ENCODE results near the gene NEO1.

NEO1 gene

DNA sequence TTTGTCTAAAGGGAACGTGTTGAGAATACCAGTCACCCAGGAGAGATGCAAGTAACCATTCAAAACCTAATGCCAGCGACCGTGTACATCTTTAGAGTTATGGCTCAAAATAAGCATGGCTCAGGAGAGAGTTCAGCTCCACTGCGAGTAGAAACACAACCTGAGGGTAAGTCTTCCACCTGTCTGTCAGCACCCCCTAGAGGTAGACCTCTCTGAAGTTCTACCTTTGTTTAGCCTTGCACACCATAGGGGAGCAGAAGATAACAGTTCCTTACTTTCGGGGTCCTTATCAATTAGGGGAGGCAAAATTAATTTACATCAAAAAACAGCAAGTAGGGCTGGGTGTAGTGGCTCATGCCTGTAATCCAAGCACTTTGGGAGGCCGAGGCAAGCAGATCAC lies 192.1 kb downstream of the NEO1 start:
- Histone ChIP-seq H3K27ac (ENCODE audit: low read depth, low read length) (no peak overlapping the region), H4K20me1 (ENCODE audit: low read depth, low read length) (no peaks in the 10 kb centered on the region), H3F3A (ENCODE audit: insufficient read depth) (no peaks in the 10 kb centered on the region), H3K9me3 (ENCODE audit: insufficient read depth, low read length) (no peaks in the 10 kb centered on the region), H2AFZ (ENCODE audit: low read depth, low read length, severe bottlenecking) (no peak overlapping the region), H3K4me2 (ENCODE audit: low read depth, low read length, poor library complexity, severe bottlenecking) (no peak overlapping the region), H3K9me2 (replicated peaks; ENCODE audit: insufficient read depth, low read length) (no peaks in the 10 kb centered on the region), H3K4me3 (ENCODE audit: insufficient read depth, low read length, poor library complexity, severe bottlenecking) (no peak overlapping the region), H3K27me3 (ENCODE audit: low read length) (no peaks in the 10 kb centered on the region), H3K9ac (ENCODE audit: low read length) (no peak overlapping the region), H3K79me2 (ENCODE audit: insufficient read depth, low read length) (no peaks in the 10 kb centered on the region), H3K36me3 (ENCODE audit: low read length) (no peaks in the 10 kb centered on the region)
- no peak for TF ChIP-seq EZH2phosphoT487 (conservative IDR thresholded peaks at IDR 0.05; ENCODE audit: low read length)
- TF ChIP-seq, protein P1, sequence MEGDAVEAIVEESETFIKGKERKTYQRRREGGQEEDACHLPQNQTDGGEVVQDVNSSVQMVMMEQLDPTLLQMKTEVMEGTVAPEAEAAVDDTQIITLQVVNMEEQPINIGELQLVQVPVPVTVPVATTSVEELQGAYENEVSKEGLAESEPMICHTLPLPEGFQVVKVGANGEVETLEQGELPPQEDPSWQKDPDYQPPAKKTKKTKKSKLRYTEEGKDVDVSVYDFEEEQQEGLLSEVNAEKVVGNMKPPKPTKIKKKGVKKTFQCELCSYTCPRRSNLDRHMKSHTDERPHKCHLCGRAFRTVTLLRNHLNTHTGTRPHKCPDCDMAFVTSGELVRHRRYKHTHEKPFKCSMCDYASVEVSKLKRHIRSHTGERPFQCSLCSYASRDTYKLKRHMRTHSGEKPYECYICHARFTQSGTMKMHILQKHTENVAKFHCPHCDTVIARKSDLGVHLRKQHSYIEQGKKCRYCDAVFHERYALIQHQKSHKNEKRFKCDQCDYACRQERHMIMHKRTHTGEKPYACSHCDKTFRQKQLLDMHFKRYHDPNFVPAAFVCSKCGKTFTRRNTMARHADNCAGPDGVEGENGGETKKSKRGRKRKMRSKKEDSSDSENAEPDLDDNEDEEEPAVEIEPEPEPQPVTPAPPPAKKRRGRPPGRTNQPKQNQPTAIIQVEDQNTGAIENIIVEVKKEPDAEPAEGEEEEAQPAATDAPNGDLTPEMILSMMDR (IDR thresholded peaks at IDR 0.05; ENCODE audit: insufficient read depth, low read length, poor library complexity, severe bottlenecking): peak; percentile 31

DNA sequence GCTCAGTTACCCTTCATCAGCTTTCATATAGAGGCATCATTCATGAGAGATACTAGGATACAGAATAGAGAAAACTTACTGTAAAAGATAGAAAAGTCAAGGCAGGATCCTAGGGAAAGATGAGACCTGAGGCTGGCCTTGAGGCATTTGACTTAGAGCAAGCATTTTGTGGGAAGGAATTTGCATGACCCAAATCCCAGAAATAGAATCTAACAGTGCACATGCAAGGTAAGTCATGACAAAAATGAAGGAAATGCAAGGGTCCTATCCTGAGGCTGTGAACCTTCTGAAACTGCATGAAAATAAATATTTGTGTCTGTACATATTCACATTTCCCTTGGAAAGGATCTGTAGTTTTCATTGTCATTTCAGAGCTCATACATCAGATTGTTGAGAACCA lies 194.2 kb downstream of the NEO1 start:
- Histone ChIP-seq H3K79me2 (ENCODE audit: insufficient read depth, low read length) (no peaks in the 10 kb centered on the region), H3K9me2 (replicated peaks; ENCODE audit: insufficient read depth, low read length) (no peaks in the 10 kb centered on the region), H4K20me1 (ENCODE audit: low read depth, low read length) (no peaks in the 10 kb centered on the region), H3K27ac (ENCODE audit: low read depth, low read length) (no peak overlapping the region), H3K9me3 (ENCODE audit: insufficient read depth, low read length) (no peaks in the 10 kb centered on the region), H3K27me3 (ENCODE audit: low read length) (no peaks in the 10 kb centered on the region), H3K36me3 (ENCODE audit: low read length) (no peaks in the 10 kb centered on the region), H2AFZ (ENCODE audit: low read depth, low read length, severe bottlenecking) (no peak overlapping the region), H3K4me3 (ENCODE audit: insufficient read depth, low read length, poor library complexity, severe bottlenecking) (no peak overlapping the region), H3K9ac (ENCODE audit: low read length) (no peak overlapping the region), H3F3A (ENCODE audit: insufficient read depth) (no peaks in the 10 kb centered on the region), H3K4me2 (ENCODE audit: low read depth, low read length, poor library complexity, severe bottlenecking) (no peak overlapping the region)
- TF ChIP-seq EZH2phosphoT487 (conservative IDR thresholded peaks at IDR 0.05; ENCODE audit: low read length): no peak
- TF ChIP-seq, protein P1 (IDR thresholded peaks at IDR 0.05; ENCODE audit: insufficient read depth, low read length, poor library complexity, severe bottlenecking): no peak

DNA sequence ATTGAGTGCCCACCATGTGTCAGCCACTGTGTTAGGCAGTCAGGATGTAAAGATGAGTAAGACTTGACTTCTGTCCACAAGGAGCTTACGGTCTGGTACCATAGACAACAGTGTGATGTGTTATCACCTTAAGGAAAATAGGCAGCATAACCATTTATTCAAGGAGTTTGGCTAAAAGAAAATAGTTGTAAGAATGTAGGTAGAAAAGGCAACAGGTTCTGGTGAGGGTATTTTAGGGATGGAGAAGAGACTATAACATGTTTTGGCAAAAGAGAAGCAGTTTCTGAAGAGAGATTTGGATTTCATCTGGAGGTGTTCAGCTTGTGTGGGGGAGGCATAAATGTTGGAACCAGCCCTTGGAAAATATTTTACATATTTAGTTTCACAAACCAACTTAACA lies 194.6 kb downstream of the NEO1 start:
- TF ChIP-seq EZH2phosphoT487 (conservative IDR thresholded peaks at IDR 0.05; ENCODE audit: low read length): no peak
- TF ChIP-seq, protein P1 (IDR thresholded peaks at IDR 0.05; ENCODE audit: insufficient read depth, low read length, poor library complexity, severe bottlenecking): no peak
- H3K36me3 ChIP-seq (ENCODE audit: low read length): no peaks in the 10 kb centered on the region
- H3K4me3 ChIP-seq (ENCODE audit: insufficient read depth, low read length, poor library complexity, severe bottlenecking): no peak overlapping the region
- no peak overlapping the region for H3K9ac ChIP-seq (ENCODE audit: low read length)
- H4K20me1 ChIP-seq (ENCODE audit: low read depth, low read length): no peaks in the 10 kb centered on the region
- H3K4me2 ChIP-seq (ENCODE audit: low read depth, low read length, poor library complexity, severe bottlenecking): no peak overlapping the region
- H2AFZ ChIP-seq (ENCODE audit: low read depth, low read length, severe bottlenecking): no peak overlapping the region
- H3K9me2 ChIP-seq (replicated peaks; ENCODE audit: insufficient read depth, low read length): no peaks in the 10 kb centered on the region
- no peaks in the 10 kb centered on the region for H3K79me2 ChIP-seq (ENCODE audit: insufficient read depth, low read length)
- no peaks in the 10 kb centered on the region for H3K27me3 ChIP-seq (ENCODE audit: low read length)
- no peaks in the 10 kb centered on the region for H3K9me3 ChIP-seq (ENCODE audit: insufficient read depth, low read length)
- no peak overlapping the region for H3K27ac ChIP-seq (ENCODE audit: low read depth, low read length)
- H3F3A ChIP-seq (ENCODE audit: insufficient read depth): no peaks in the 10 kb centered on the region
